ENCODE measurements around the gene RAN.

Gene RAN

DNA sequence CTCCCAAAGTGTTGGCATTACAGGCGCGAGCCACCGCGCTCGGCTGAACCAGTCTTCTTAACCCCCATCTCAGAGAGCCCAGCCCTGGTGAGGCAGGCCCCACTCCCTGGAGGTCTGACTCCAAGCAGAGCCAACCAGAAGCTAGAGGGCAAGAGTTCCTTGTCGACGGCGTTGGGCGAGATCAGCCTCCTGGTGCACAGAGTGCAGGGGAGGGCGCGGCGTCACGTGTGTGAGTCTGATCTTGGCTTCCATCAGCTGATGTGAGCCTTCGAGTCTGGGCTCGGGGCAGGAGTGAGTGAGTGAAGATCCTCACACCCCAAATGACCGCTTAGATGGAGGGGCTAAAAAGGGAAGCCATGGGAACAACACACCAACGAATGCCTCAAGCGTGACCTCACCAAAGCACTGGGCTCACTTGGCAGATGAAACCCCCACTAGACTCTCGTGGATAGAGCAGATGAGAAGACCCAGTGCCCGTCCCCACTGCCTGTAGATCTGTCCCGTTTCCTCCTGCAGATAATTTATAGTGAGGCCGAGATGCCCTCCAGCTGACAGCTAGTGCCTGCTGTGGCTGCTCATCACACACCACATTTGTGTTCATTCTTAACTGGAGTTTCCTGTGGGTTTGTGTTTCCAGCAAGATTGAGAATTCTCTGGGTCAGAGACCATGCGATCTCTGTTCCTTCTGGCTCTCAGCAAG lies 53.2 kb downstream of the RAN start:
- 0 out of 22 replicates have a peak overlapping the region, but pooled peaks of 3 of the 11 experiments have one; percentile 0 to 33 (median 9) for H3K9ac ChIP-seq
- peaks cover 9 to 18% (median 14%) of the 10 kb centered on the region in 10 experiments for H3K4me1 ChIP-seq
- H4K20me1 ChIP-seq: no peaks in the 10 kb centered on the region
- no peak overlapping the region for H3K4me3 ChIP-seq
- H3K27me3 ChIP-seq: no peaks in the 10 kb centered on the region
- H3K9me3 ChIP-seq (replicated peaks in 1 of 11): peaks cover 0 to 14% (median 8%) of the 10 kb centered on the region in 11 experiments; a peak in 12 of 22 replicates
- no peaks in the 10 kb centered on the region for H3K36me3 ChIP-seq
- no peak for TF ChIP-seq Cebpa-rat (IDR thresholded peaks at IDR 0.05)
- peak overlapping the region; percentile 8 to 83 (median 69); a peak in 21 of 22 replicates for H3K4me2 ChIP-seq
- peak overlapping the region in 1 of 11 experiments; percentile 25; a peak in 2 of 22 replicates for H3K27ac ChIP-seq

DNA sequence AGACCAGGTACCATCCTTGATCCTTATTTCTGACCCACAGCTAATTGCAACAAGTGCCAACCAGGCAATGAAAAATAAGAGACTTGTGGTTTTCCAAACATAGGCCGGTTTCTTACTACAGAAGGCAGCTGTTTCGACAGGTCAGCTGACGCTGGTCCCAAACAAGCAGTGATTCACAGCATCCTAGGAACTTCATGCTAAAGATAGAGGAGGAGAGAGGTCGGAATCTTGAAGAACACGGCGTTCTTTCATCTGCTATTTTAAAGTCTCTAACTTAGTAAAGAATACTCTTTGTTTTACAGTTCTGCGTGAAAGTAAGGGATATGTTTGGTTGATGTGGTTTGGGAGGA lies 53.8 kb downstream of the RAN start:
- Histone ChIP-seq H3K9me3 (replicated peaks in 1 of 11) (peaks cover 0 to 12% (median 8%) of the 10 kb centered on the region in 11 experiments; a peak in 12 of 22 replicates), H3K36me3 (no peaks in the 10 kb centered on the region), H3K4me2 (peak overlapping the region; percentile 8 to 83 (median 69); a peak in 20 of 22 replicates), H4K20me1 (no peaks in the 10 kb centered on the region), H3K27me3 (no peaks in the 10 kb centered on the region), H3K9ac (0 out of 22 replicates have a peak overlapping the region, but pooled peaks of 1 of the 11 experiments have one; percentile 0), H3K27ac (no peak overlapping the region; a peak in 1 of 22 replicates), H3K4me3 (no peak overlapping the region), H3K4me1 (peaks cover 9 to 18% (median 14%) of the 10 kb centered on the region in 10 experiments)
- no peak for TF ChIP-seq Cebpa-rat (IDR thresholded peaks at IDR 0.05)

All from BLaER1 treated with 17β-estradiol and CSF1 and Interleukin-3, amounts not matched to agents 10 nM and 100 nM (cell line).